ENCODE results near the gene MYO16. TPM values are rescaled to one million over a fixed set of nuclear protein-coding genes. Genes with fewer than 3 reads are reported as not detected.

MYO16 gene
- total and polyA plus RNA-seq, 8 donors, result 0.03 to 0.47 (median 0.16) TPM

GRCh38 chr13:108938155-108938554 is 308.7 kb downstream of the MYO16 start:
- no peaks in the 10 kb centered on the region for H3K36me3 ChIP-seq
- H3K4me1 ChIP-seq, result no peaks in the 10 kb centered on the region
- FAIRE-seq (no peak), DNase-seq (no peak), ATAC-seq (no peak)
- H3K27me3 ChIP-seq, result no peaks in the 10 kb centered on the region
- intact Hi-C loops (cut with DNase I), result no loop called here
- no peak overlapping the region for H3K27ac ChIP-seq
- TF ChIP-seq CTCF (IDR thresholded peaks at IDR 0.05), result no peak
- no peak overlapping the region for H3K4me3 ChIP-seq
- WGBS, 2 donors, result 76 to 82% methylated on average over 1 of the region's 1 CpG
- H3K9me3 ChIP-seq, result no peaks in the 10 kb centered on the region

- ATAC-seq, result no peak
- intact Hi-C loops (cut with DNase I), result no loop called here
- Histone ChIP-seq H3K4me1 (no peaks in the 10 kb centered on the region), H3K27ac (no peak overlapping the region), H3K27me3 (no peaks in the 10 kb centered on the region), H3K4me3 (no peak overlapping the region), H3K36me3 (no peaks in the 10 kb centered on the region), H3K9me3 (no peaks in the 10 kb centered on the region)
- 52% methylated on average over 2 of the region's 2 CpGs for WGBS, 2 donors
- FAIRE-seq, result no peak
- no peak for DNase-seq
- no peak for TF ChIP-seq CTCF (IDR thresholded peaks at IDR 0.05)
Measured at GRCh38 chr13:108940121-108940520, 310.7 kb downstream of the MYO16 start.

- Histone ChIP-seq H3K27me3 (no peaks in the 10 kb centered on the region), H3K9me3 (no peaks in the 10 kb centered on the region), H3K4me3 (no peak overlapping the region), H3K36me3 (no peaks in the 10 kb centered on the region), H3K4me1 (no peaks in the 10 kb centered on the region), H3K27ac (no peak overlapping the region)
- DNase-seq (no peak), ATAC-seq (no peak), FAIRE-seq (no peak)
- no peak for TF ChIP-seq CTCF (IDR thresholded peaks at IDR 0.05)
- WGBS, 2 donors, result 87 to 92% methylated on average over 7 of the region's 7 CpGs
- intact Hi-C loops (cut with DNase I), result no loop called here
Measured at GRCh38 chr13:108943842-108944241, 314.4 kb downstream of the MYO16 start.

GRCh38 chr13:108944760-108945159 is 315.3 kb downstream of the MYO16 start:
- no peak for TF ChIP-seq CTCF (IDR thresholded peaks at IDR 0.05)
- no peak overlapping the region for H3K4me3 ChIP-seq
- intact Hi-C loops (cut with DNase I), result no loop called here
- H3K27me3 ChIP-seq, result no peaks in the 10 kb centered on the region
- no peak for DNase-seq
- no peaks in the 10 kb centered on the region for H3K4me1 ChIP-seq
- ATAC-seq, result no peak
- FAIRE-seq, result no peak
- H3K36me3 ChIP-seq, result no peaks in the 10 kb centered on the region
- no peak overlapping the region for H3K27ac ChIP-seq
- WGBS, 2 donors, result 30% methylated on average over 4 of the region's 4 CpGs
- no peaks in the 10 kb centered on the region for H3K9me3 ChIP-seq

GRCh38 chr13:108947551-108948030 is 318.2 kb downstream of the MYO16 start:
- intact Hi-C loops (cut with DNase I), result no loop called here
- Histone ChIP-seq H3K9me3 (no peaks in the 10 kb centered on the region), H3K27ac (no peak overlapping the region), H3K36me3 (no peaks in the 10 kb centered on the region), H3K4me1 (no peaks in the 10 kb centered on the region), H3K27me3 (no peaks in the 10 kb centered on the region), H3K4me3 (no peak overlapping the region)
- no peak for TF ChIP-seq CTCF (IDR thresholded peaks at IDR 0.05)
- 74 to 77% methylated on average over 8 of the region's 8 CpGs for WGBS, 2 donors
- peak in 3 of 4 donors; percentile 63 to 81 (median 66) for ATAC-seq
- peak in 1 of 6 donors; percentile 30 for DNase-seq
- no peak for FAIRE-seq
